GM18507 (cell line): ENCODE results near the gene PML.

Experiments used
- DNase-seq: peaks from one replicate; pipeline ENCODE4 v3.0.0; 2011; ENCODE audit warnings: low read depth; ENCODE audit not compliant: insufficient read length; ENCODE audit errors: extremely low spot score
- FAIRE-seq: peaks from 2 replicates; lab custom pipeline; 2011; peaks lifted over from hg19 to GRCh38; lab: Jason Lieb, UNC

PML gene

DNA sequence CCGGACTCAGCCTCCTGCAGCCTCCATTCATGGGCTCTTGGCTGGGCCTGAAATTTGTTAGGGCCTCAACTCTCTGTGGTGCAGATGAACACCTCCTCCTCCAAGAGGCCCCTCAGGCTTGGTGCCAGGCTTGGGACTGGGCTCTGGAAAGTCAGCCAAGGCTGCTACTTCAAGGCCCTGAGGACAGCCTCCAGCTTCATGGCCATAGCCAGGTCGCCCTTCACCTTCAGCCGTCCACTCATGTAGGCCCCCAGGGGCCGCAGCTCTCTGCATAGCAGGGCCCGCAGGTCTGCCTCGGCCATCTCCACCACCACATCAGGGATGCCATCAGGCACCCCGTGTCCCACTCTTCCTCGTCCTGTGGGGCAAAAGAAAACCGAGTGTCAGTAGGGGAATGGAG lies 10.7 kb upstream of the PML start:
- DNase-seq (no peak), FAIRE-seq (no peak)

DNA sequence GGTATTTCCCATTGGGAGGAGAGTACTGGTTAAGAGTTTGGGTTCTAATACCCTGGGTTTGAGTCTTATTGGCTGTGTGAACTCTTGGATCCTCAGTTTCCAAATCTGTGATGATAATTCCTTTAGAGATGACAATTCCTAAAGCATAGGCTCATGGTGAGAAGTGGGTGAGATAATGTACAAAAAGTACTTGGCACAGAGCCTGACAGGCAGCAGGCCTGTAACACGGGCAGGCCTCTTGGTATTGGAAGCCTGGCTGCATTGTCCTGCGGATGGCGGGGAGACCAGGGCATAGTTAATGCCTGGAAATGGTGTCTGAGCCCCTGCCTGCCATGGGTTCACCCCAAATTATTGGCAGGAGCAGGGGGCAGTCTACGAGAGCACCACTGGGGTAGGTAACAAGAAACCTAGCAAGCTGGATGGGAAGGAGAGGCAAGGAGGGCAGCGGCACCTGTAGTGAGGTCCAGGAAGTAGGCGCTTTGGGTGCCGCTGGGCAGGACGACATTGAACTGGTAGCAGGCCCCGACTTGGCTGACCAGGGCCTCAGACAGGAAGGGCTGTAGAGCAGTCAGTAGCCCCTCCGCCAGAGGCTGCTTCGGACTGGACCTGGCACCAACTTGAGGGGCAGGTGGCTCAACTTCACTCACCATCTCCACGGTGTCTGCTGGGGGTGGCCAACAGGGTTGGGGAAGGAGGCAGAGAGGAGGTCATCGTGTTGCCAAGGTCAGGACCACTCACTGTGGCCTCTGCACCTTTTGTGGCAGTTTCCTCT lies 10.1 kb upstream of the PML start:
- no peak for FAIRE-seq

DNA sequence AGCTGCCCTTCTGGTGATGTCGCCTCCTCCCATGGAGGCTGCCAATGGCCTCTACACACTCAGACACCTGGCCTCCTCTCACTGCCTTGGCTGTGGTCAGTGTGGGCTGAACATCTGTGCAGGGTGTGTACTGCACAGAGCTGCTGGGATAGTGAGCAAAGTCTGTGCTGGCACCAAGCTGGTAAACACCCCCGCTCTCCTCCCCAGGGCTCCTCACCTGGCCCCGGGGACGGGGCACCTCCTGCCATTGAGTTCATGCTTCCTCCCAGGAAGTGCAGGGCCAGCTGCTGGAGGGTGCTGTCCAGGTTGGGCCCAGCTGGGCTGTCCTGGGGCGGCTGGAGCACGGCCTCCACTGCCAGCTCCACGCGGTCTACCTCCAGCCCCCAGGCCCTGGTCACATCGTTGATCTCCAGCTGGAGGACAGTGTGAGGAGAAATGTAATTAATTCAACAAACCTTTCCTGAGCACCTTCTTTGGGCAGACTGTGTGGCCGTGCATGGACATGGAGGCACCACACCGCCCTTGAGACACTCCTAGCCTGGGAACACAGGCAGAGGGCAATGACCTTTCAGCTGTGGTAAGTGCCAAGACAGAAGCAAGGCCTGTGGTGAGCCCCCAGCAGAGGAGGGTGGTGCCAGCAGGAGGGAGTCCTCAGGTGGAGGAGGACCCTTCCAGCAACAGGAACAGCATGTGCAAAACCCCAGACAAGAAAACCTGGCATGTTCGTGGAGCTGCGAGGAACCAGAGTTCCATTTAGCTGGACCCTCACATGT lies 9.2 kb upstream of the PML start:
- DNase-seq: no peak
- no peak for FAIRE-seq

More for the DNA sequence above, 10.1 kb upstream of the PML start:
- no peak for DNase-seq

DNA sequence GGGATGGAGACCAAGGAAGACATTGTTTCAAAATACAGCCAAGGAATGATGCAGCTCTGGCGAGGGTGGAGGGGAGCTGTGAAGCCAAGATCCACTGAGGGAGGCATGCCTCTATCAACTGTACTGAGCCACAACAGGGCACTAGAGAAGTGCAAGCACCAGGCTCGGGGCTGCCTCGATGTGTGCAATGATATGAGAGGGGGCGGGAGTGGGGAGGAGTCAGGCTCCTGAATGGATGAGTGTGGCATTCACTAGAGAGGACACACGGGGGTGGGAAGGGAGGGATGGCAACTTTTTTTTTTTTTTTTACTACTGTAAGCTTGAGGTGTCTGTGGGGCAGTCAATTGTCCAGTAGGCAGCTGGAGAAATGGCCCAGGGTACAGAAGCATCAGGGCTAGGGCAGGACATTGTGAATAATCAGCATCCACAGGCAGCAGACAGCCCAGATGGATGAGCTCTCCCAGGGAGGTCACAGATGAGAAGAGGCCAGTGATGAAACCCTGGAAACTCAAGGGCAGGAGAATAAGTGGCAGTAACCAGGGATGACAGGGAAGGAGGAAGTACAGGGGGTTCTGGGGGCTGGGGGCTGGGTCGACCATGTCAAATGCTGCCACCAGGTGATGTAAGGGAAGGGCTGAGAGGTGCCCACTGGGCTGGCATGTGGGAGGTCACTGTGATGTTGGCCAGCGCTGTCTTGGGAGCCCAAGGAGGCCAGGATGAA lies 8.3 kb upstream of the PML start:
- DNase-seq (no peak), FAIRE-seq (no peak)

DNA sequence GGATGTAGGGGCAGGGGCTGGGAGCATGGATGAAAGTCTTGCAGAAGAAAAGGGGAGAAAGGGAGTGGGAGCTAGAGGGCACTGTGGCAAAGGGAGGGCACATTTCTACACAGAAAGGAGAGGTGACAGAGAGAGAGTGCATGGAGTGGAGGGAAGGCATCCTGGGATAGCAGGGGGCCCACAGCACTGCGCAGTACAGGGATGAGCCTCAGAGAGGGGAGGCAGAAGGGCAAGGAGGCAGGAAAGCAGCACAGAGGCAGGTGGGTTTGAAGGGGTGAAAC lies 7.8 kb upstream of the PML start:
- no peak for DNase-seq
- FAIRE-seq: no peak

DNA sequence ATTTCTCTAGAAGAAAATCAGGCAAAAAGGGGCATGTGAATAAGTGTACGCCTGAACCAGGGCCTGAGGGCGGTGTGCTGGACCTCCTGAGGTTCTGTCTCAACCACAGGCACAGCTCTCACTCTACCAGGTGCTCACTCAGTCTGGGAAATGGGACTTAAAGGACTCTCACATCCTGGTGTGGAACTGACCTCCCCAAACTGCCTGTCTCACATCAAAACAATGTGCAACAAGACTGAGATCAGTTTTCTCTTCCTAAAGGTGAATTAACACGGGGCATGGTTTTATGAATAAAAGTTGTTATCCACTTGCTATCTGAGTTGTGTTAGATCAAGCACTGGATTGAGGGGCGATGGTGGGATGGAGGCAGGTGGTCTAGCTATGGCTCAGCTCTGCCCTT lies 7.3 kb upstream of the PML start:
- FAIRE-seq: no peak

DNA sequence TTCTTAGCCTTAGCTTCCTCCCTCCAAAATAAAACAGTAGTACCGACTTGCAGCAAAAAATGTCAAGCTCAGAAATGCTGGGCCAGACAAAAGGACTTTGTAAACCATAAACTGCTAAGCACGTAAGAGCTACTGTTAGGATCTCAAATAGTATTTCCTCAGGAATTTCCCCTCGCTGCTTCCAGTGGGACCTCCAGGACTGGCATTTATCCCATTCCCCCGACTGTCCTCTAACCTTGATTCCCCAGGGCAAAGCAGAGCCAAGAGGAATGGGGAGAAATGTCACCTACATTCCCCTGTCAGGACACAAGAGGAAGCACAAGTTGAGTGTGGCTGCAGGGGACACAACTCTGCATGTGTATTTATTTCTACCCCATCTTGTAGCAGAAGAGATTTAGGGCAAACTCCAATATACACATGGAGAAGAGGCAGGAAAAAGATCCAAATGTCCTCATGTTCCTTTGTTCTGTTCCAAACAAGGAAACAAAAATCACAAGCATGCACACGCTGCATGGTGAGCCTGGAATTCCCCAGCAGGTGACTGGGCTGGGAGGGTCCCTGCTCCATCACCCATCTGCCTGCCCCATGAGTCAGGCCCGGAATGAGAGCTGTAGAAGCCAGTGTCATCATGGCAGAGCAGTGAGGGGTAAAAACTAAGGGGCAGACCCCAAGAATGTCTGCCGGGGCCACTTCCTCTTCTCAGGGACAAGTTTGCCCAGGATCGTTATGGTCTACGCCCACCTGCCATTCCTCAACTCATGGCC lies 6.7 kb upstream of the PML start:
- FAIRE-seq (peak; percentile 57), DNase-seq (no peak)

More for the DNA sequence above, 7.3 kb upstream of the PML start:
- DNase-seq: no peak

DNA sequence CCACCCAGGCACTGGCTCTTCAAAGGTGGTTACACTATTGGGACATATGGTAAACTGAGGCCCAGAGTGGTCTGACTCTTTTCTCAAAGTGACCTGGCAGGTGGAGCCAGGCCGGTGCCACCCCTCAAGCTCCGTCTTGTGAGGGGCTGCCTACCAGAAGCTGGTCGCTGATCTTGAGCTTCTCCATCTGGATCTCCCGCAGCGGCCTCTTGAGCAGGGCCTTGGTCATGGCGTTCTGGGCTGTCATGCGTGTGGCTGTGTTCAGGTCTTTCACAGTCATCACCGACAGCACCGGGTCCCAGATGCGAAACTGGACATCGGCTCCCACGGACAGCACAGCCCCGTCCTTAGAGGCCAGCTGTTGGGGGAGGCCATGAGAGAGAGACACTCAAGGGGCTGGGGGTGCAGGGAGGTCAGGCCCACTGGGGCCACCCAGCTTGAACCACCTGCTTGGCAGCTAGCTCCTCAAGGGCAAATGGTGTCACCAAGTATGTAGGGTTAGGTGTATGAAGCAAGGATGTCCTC lies 6.0 kb upstream of the PML start:
- DNase-seq (no peak), FAIRE-seq (no peak)

DNA sequence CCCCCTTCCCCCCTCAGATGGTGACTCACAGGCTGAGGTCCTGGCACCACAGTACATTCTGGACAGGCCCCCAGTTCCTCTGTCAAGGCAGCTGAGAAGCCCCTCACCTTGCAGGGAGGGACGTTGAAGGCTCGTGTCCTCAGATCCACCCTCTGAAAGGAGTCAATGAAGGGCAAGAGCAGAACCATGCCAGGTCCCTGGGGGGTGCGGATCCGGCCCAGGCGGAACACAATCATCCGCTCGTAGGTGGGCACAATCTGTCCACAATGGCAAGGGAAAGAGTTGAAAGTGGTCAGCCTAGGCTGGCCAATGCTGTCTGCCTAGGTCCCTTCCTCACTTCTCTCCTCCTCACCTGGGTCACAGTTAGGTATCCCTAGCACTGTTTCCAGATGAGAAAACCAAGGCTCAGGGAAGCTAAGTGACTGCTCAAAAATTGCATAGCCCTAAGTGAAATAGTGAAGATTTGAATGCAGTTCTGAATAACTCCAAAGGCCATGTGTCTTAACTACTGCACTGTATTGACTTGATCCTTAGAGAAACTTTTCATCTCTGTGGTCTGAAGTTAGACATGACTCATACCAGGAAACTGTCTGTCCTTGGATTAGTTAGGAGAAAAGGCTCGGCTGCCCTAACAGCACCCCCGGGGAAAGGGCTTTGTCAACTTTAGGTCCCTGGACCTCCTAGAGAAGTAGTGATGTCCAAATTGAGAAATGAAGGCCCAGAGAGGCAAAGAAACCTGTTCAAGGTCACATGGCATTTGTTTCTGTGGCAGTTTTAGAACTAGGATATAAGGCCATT lies 5.3 kb upstream of the PML start:
- FAIRE-seq (no peak), DNase-seq (no peak)

DNA sequence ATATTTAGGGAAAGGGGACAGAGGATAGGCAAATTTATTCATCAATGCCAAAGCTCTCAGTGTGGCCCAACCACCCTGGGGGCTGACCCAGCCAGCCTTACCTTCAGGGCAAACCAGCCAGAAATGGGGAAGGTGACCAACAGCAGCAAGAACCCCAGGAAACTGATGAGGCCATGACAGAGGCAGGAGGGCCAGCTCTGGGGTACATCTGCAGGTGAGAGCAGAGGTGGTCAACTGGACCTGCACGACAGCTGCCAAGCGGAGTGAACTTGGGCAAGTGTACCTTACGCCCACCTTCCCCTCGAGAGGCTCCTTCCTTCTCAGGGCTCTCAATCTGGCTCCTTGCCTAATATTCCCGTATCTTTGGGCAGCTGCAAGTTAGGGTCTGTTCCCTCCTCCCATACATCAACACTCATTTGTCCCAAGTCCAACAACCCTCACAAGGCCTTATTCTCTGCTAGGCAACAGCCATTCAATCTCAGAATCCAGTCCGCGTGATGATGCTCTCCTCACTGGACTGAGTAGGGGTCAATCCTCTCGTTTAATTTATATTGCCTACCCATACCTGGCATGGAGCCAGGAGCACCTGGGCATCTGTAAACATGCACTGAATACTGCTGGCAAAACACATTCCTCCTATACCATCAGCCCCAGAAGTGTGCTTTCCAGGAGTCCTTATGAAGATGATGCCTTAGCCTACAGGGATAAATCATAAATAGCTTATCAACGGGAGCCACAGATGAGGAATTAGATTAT lies 4.1 kb upstream of the PML start:
- FAIRE-seq: no peak
- no peak for DNase-seq

DNA sequence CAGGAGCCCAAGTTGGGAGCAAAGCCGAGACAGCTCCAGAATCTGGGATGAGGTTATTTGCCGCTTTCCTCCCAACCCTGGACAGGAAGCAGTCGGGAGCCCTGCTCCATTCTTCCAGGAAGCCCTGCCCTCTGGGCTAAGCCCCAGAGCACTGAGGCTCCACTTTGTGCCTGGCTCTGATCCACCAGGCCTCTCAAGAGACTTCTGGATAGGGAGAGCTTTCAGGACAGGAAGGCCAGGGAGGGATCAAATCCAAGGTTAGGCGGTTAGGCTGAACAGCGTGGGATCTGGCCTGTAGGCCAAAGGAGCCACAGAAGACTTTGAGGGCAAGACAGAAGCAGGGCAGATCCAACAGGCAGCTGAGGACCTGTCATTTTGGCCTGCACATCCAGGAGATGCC lies 3.3 kb upstream of the PML start:
- no peak for DNase-seq

DNA sequence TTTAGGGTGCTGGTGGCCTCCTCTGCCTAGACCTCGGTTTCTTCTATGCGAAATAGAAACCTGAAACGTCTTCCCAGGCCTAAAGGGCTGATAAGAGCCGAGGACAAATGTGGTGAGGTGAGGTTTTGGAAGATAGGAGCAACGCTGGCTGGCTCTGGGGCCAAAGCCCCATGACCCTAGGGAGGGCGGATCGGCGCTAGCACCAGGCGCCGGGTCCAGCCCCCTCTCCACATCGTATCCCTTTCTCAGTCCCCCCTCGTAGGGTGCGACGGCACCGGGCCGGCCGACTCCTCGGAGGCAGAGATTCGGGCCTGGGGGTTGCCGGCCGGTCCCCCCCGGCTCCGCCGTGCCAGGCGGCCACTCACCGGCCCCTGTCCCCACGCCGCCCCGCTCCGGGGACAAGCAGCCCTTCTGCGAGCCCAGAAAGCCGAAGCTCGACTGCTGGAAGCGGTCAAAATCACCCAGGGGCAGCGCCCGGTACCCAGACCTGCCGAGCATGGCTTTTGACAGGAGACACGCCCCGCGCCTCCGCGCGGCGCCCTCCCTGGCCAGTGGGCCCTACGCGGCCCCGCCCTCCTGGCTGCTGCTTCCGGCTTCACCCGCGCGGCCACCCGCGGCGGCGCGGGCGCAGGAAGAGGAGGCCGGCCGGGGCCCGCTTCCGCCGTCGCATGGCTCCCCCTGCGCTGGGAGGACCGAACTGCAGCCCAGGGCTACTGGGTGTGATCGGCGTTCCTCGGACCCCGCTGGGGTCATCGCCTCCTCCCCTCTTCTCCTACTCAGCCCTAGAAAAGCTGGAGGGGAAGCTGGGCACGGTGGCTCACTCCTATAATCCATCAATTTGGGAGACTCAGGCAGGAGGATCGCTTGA lies 2.6 kb upstream of the PML start, which contains the start of gene STOML1:
STOML1 (minus strand) TSS at position 570 of the 868 bp plus-strand sequence; CDS start at position 498, 72 bp downstream.
- peak; percentile 97 for DNase-seq
- FAIRE-seq: peak; percentile 89

More for the DNA sequence above, 3.3 kb upstream of the PML start:
- FAIRE-seq: no peak

DNA sequence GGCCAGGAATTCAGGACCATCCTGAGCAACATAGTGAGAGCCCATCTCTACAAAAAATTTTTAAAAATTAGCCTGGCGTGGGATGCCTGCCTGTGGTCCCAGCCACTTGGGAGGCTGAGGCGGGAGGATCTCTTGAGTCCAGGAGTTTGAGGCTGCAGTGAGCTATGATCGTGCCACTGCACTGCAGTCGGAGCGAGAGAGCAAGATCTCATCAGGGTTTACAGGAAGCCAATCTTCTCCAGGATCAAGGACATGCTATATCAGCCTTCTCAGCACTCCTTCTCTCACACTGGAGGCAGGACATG lies 2.0 kb upstream of the PML start:
- DNase-seq (no peak), FAIRE-seq (no peak)

DNA sequence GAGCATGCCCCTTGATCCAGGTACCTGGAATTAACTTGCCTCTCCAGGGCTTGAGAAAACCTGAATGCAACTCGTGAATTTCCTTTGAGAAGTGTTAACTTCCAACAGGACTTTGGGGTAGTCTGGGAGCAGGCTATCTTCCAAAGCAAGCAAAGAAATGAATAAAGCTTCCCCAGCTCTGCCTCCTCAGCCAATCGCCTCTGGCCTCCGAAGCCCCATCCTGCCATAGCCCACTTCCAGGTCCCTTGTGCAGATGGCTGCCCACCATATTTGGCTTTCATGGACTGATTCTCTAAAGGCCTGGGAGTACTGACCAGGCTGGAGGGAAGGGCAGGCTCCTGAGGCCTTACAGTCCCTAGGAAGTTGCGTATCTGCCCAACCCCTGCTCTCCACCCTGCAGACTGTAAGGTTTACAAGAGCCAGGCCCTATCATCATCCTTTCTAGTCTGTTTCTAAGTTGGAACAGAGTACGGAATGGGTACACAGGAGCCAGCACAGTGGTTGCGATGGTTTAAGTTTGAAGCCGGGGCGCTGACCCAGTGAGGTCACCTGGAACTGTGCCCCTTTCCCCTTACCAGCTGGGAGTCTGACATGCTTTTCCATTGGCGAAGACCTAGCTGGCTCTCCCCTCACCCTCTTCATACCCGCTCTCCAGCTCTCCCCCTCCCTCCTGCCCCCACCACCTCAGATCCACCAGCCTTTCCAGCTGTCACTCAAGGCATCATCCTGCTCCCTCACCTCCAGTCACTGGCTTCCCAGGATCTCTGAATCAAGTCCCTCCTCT lies 1.1 kb upstream of the PML start:
- FAIRE-seq: no peak

DNA sequence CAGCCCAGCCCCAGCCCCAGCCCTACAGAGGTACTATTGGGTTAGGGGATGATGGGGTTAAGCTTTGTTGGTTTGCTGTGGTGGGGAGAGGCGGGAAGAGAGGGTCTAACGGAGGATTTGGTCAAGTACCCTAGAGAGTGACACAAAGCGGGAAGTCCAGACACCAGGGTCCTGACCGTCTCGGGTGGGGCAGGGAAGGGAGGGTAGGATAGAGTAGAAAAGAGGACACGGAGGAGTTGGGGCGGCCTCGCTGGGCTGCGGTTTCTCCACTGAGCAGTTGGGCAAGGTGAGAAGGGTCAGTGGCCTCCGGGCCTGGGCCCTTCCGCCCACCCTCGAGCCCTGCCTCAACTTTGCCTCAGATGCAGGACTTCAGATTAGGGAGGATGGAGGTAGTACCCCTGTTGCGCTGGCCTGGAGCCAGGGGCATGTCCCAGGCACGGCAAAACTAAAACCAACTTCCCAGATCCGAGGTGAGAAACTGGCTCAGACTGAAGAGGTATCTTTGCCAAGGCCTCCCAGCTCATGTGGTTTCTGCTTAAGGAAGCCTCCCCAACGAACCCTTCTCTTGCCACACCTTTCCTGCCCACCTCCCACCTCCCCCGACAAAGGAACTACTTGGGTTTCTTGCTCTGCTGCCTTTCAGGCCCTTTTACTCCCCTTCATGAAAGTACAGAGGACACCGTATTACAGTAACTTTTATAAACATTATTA lies 551 bp downstream of the PML start:
- FAIRE-seq (peak; percentile 9), DNase-seq (no peak)

More for the DNA sequence above, 1.1 kb upstream of the PML start:
- no peak for DNase-seq

DNA sequence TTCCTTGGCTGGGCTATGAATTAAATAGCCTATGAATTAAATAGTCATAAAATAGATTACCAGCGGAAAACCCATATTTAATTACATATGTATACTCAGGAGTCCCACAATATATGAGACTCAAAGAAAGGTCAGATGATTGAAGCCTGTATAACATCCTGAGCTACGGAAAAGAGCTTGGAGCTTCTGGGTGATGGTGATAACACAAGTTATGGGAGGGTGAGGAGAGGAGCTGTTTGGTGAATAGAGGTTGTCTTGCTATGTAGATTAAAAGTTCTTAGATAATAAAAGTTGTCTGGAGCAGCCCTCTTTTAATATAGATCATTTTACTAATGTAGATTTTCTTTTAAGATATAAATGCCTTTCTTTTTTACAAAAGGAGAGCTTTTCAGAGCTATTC lies 1.8 kb downstream of the PML start:
- DNase-seq: no peak
- FAIRE-seq: no peak
